ENCODE measurements around the gene CHAF1A.

The CHAF1A gene

GRCh38 chr19:4428326-4428975 is 26.0 kb downstream of the CHAF1A start:
- Histone ChIP-seq H3K79me2 (ENCODE audit: insufficient read depth, low read length) (no peaks in the 10 kb centered on the region), H3K4me2 (ENCODE audit: low read depth, low read length, poor library complexity, severe bottlenecking) (no peak overlapping the region), H3K36me3 (ENCODE audit: low read length) (peaks cover 5% of the 10 kb centered on the region; the same call in 1 of the 2 replicates), H3K4me3 (ENCODE audit: insufficient read depth, low read length, poor library complexity, severe bottlenecking) (no peak overlapping the region), H3F3A (ENCODE audit: insufficient read depth) (no peaks in the 10 kb centered on the region), H2AFZ (ENCODE audit: low read depth, low read length, severe bottlenecking) (no peak overlapping the region), H4K20me1 (ENCODE audit: low read depth, low read length) (no peaks in the 10 kb centered on the region), H3K27ac (ENCODE audit: low read depth, low read length) (no peak overlapping the region), H3K9me2 (replicated peaks; ENCODE audit: insufficient read depth, low read length) (no peaks in the 10 kb centered on the region), H3K27me3 (ENCODE audit: low read length) (no peaks in the 10 kb centered on the region), H3K9me3 (ENCODE audit: insufficient read depth, low read length) (no peaks in the 10 kb centered on the region), H3K9ac (ENCODE audit: low read length) (no peak overlapping the region)
- TF ChIP-seq, protein P1, sequence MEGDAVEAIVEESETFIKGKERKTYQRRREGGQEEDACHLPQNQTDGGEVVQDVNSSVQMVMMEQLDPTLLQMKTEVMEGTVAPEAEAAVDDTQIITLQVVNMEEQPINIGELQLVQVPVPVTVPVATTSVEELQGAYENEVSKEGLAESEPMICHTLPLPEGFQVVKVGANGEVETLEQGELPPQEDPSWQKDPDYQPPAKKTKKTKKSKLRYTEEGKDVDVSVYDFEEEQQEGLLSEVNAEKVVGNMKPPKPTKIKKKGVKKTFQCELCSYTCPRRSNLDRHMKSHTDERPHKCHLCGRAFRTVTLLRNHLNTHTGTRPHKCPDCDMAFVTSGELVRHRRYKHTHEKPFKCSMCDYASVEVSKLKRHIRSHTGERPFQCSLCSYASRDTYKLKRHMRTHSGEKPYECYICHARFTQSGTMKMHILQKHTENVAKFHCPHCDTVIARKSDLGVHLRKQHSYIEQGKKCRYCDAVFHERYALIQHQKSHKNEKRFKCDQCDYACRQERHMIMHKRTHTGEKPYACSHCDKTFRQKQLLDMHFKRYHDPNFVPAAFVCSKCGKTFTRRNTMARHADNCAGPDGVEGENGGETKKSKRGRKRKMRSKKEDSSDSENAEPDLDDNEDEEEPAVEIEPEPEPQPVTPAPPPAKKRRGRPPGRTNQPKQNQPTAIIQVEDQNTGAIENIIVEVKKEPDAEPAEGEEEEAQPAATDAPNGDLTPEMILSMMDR (IDR thresholded peaks at IDR 0.05; ENCODE audit: insufficient read depth, low read length, poor library complexity, severe bottlenecking) = no peak
- TF ChIP-seq EZH2phosphoT487 (conservative IDR thresholded peaks at IDR 0.05; ENCODE audit: low read length) = no peak

GRCh38 chr19:4429256-4429655 is 26.8 kb downstream of the CHAF1A start:
- Histone ChIP-seq H3K9me2 (replicated peaks; ENCODE audit: insufficient read depth, low read length) (no peaks in the 10 kb centered on the region), H4K20me1 (ENCODE audit: low read depth, low read length) (no peaks in the 10 kb centered on the region), H3K27ac (ENCODE audit: low read depth, low read length) (no peak overlapping the region), H3K4me3 (ENCODE audit: insufficient read depth, low read length, poor library complexity, severe bottlenecking) (no peak overlapping the region), H3K4me2 (ENCODE audit: low read depth, low read length, poor library complexity, severe bottlenecking) (no peak overlapping the region), H3K79me2 (ENCODE audit: insufficient read depth, low read length) (no peaks in the 10 kb centered on the region), H2AFZ (ENCODE audit: low read depth, low read length, severe bottlenecking) (no peak overlapping the region), H3K36me3 (ENCODE audit: low read length) (peaks cover 5% of the 10 kb centered on the region; the same call in 1 of the 2 replicates), H3K9ac (ENCODE audit: low read length) (no peak overlapping the region), H3F3A (ENCODE audit: insufficient read depth) (no peaks in the 10 kb centered on the region), H3K9me3 (ENCODE audit: insufficient read depth, low read length) (no peaks in the 10 kb centered on the region), H3K27me3 (ENCODE audit: low read length) (no peaks in the 10 kb centered on the region)
- TF ChIP-seq, protein P1 (IDR thresholded peaks at IDR 0.05; ENCODE audit: insufficient read depth, low read length, poor library complexity, severe bottlenecking) = no peak
- TF ChIP-seq EZH2phosphoT487 (conservative IDR thresholded peaks at IDR 0.05; ENCODE audit: low read length) = no peak

GRCh38 chr19:4429771-4430171 is 27.3 kb downstream of the CHAF1A start:
- H3K36me3 ChIP-seq (ENCODE audit: low read length) = peaks cover 5% of the 10 kb centered on the region; the same call in 1 of the 2 replicates
- H3K9me3 ChIP-seq (ENCODE audit: insufficient read depth, low read length) = no peaks in the 10 kb centered on the region
- no peak overlapping the region for H3K4me3 ChIP-seq (ENCODE audit: insufficient read depth, low read length, poor library complexity, severe bottlenecking)
- H3F3A ChIP-seq (ENCODE audit: insufficient read depth) = no peaks in the 10 kb centered on the region
- no peaks in the 10 kb centered on the region for H3K79me2 ChIP-seq (ENCODE audit: insufficient read depth, low read length)
- H2AFZ ChIP-seq (ENCODE audit: low read depth, low read length, severe bottlenecking) = no peak overlapping the region
- no peak overlapping the region for H3K4me2 ChIP-seq (ENCODE audit: low read depth, low read length, poor library complexity, severe bottlenecking)
- no peak overlapping the region for H3K27ac ChIP-seq (ENCODE audit: low read depth, low read length)
- TF ChIP-seq EZH2phosphoT487 (conservative IDR thresholded peaks at IDR 0.05; ENCODE audit: low read length) = no peak
- TF ChIP-seq, protein P1 (IDR thresholded peaks at IDR 0.05; ENCODE audit: insufficient read depth, low read length, poor library complexity, severe bottlenecking) = no peak
- H3K9ac ChIP-seq (ENCODE audit: low read length) = no peak overlapping the region
- no peaks in the 10 kb centered on the region for H3K9me2 ChIP-seq (replicated peaks; ENCODE audit: insufficient read depth, low read length)
- no peaks in the 10 kb centered on the region for H3K27me3 ChIP-seq (ENCODE audit: low read length)
- no peaks in the 10 kb centered on the region for H4K20me1 ChIP-seq (ENCODE audit: low read depth, low read length)
